ENCODE data around the gene PRKCE.
"Not testable (repeated sequence)": the region's sequence is repeated elsewhere in the genome, so short reads cannot be mapped to it uniquely, and the experiment has no call there.

Gene PRKCE

DNA sequence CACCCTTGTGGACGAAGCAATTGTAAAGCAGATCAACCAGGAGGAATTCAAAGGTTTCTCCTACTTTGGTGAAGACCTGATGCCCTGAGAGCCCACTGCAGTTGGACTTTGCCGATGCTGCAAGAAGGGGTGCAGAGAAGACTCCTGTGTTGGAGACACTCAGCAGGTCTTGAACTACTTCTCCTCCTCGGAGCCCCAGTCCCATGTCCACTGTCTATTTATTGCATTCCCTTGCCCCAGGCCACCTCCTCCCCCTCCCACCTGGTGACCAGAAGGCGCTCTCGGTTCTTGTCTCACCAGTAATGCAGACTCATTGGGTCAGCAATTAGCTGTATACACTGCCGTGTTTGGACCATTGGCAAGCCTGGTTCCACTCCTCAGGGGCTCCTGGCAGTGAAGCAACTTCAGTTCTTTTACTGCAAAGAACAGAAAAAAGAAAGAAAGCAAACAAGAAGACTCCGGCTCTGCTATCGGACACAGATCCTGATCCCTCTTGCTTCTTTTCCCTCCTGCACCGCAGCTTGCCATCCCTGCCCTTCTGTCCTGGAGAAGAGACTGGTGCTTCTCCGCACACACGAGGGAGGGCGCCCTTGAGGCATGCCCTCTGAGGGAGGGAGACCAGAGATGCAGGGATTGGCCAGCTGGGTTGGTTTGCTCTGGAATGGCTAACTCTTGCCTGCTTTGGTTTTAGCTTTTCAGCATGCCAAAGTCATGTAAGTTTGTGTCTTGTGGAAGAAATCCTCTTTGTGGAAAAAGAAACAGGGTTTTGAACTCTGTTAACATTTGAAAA lies 533.5 kb downstream of the PRKCE start:
- peak; percentile 42 for DNase-seq

DNA sequence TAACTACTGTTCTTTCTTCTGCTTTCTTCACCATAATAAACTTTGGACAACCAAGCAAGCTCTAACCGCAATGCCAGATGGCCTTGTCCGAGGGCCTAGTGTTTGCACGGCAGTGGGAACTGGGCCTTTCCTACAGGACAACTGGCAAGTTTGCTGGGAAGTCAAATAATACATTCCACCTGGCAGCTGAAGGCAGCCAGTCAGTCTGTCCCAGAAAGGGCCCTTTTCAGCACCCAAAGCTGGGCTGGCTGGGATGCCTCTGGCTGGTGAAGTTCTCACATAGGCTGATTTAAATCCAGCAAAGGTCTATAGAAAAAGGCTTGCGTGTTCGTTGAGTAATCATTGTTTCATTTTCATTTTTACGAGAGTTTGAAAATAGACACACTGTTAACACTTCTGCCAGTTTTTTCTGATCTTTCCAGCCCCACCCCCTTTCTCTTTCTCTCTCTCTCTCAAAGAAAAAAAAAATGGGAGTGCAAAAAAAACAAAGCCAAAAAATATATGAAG lies 535.7 kb downstream of the PRKCE start:
- peak; percentile 57 for DNase-seq

DNA sequence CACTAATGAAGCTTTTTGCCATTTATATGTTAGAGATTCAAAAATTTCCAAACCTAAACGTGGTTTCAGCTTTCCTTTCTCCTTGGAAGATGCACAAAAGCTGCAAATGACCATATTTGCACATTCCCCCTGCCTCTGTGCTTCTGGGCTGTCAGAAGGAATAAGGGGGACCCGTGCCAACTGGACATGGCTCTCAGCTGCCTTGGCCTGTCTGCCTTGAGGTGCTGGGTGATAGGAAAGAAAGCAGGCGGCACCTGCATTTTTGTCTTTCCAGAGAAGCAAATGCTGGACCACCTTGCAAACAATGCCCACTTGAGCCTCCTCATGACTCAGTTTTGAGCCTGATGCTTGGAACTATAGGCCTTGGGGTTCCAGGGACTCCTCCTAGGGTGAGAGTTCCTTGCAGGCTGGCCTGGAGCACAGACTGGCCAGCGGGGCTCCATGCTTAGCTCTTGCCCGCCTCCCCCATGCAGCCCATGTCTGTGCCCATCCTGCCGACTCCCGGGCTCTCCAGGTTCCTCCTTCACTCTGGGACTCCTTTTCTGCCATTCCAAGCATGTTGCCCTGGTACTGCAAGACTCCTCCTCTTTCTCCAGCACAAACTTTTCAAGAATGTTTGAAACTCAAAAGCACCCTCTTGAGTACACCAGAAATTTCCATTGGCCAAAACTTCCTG lies 536.7 kb downstream of the PRKCE start:
- DNase-seq: peak; percentile 43

DNA sequence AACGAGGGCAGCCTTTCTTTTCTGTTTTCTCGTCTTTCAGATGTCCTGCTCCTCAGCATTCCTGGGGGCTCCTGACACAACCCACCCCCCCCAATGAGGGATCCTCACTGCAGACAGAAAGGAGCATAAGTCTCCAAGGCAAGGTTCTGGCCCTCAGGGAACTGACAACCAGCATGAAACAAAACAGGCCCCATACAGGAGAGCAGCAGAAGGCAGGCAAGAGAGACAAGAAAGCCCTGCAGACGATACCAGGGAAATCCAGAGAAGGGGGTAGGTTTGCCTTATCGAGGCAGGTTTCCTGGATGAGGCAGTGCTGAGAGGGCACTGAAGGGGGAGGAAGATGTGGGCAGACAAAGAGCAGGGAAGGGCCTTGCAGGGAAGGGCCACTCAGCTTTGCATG lies 541.9 kb downstream of the PRKCE start:
- DNase-seq: no peak

DNA sequence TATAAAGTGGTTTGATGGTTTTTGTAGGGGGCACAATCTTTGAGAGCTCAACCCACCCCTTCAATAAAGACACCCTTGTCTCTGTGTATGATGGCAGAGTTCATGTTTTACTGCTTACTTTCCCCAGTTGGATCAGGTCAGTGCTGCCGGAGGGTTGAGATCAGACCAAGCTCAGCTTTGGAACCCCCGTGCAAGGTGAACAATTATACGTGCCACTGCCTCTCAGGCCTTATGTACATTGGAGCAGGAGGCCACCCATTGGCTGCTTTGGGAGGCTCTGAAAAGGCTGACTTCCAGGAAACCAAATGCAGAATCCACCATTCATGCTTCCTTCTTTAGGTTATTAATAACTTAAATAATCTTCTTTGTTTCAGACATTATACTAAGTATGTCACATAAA lies 542.4 kb downstream of the PRKCE start:
- no peak for DNase-seq

DNA sequence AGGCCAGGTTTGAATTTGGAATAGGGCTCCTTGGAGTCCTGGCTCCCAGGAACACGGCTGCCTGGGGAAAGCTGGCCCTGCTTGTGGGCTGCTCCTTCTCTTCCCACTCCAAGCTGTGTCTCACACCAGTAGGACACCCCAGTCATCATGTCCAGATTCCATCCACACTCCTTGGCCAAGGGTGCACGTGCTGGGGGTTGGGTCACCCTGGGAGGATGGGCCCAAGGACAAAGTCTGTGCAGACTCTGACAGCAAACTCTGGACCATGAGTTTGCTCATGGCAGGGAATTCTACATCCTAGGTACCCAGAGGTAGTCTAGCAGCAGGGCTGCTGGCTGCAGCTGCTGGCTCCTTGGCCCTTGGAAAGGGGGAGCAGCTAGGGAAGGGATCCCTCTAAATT lies 543.4 kb downstream of the PRKCE start:
- no peak for DNase-seq

DNA sequence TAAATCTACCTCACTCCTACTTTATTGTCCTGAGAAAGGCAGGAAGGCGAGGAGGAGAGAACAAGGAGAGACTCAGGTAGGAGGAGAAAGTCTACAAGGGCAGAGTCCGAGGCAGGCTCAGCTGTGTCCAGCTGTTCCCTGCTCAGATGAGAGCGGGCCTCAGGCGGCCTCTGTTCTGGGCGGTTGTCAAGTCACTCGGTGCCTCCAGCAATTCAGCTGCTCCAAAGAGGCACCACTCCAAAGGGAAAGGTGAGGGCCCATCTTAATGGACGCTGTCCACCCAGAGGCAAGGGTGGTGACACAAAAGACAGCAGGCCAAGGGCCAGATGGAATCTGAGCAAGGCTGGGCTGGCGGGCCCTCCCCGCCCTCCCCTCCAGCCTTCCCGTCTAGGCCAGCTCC lies 544.3 kb downstream of the PRKCE start:
- no peak for DNase-seq

DNA sequence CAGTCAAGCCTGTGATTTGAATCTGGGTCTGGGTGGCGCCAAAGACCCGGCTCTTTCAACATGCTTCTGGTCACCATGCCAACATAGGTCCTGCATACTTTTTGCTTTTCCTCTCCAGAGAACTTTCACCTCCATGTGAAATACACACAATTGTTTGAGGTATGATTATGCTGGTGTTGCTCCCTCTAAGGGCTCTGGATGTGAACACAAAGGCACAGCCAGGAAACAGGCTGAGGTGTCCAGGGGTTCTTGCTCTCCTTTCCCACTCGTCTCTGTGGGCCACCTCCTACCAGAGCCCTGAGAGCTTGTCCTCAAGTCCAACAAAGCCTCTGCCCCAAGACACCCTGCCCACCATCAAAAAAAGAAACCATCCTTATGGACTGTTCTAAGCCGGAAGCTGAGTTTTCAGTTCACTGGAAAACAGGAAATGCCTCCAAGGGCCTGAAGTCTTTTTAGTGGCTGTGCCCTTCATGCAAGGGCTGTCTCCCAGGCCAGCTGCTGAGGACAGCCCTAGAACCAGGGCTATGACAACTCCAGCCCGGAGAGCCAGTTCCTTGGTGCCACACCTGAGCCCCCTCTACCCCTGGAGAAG lies 545.5 kb downstream of the PRKCE start:
- DNase-seq: no peak

DNA sequence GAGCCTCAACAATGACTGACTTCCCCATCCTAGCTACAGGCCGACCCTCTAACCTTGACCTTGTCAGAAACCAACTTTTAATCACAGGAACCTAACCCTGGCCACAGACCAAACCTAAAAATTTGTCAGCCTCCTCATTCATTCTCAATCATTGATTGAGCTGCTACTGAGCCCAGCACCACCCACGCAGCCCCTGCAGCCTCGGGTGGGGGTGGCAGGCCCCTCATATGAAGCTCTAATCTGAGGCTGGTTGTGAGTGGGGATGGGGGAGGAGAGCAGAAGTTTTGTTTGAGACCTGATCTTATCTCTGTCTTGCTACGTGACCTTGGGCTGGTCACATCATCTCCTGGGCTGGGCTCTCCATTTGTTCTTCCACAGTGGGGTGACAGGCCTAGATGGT lies 546.2 kb downstream of the PRKCE start:
- no peak for DNase-seq

DNA sequence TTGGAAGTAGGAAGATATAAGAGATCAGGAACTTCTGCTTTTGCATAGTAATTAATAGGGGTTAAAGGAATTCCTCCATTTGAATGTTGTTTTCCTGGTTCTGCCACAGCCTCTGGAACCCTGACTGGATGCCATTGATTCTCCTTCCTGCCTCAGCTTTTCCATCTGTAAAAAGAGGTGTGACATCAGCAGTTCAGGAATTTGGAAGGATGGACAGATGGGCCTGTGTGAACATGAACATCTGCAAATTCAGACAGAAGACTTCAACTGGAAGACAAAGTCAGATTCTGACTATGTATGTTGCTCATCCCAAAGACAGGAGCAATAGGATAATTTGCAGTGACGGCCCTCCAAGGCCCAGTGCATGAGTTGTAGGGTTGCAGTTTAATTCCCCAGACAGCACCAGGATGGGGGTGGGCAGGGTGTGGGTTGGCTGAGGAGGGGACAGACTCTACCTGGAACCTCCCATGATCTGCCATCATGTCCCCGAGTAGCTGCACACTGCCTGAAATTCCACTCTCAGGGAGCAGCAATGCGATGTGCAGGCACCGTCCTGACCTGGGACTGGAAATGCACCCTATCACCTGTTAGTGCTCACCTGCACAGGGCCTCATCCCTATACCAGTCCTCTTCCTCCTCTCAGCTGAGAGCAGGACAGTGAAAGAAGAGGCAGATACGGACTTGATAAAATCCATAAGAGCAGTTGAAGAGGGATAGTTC lies 546.8 kb downstream of the PRKCE start:
- DNase-seq: no peak

DNA sequence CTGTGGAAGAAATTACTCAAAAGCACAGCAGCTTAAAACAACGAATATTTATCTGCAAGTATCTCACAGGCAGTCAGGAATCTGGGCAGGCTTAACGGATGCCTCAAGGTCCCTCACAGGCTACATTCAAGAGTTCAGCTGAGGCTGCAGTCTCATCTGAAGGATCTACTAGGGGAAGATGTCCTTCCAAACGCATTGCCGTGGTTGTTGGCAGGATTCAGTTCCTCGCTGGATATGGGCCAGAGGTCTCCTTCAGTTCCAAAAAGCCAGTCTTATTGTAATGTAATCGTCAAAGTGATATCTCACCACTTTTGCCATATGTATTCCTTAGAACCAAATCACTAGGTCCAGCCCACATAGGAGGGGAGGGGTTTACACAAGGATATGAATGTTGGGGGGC lies 547.5 kb downstream of the PRKCE start:
- no peak for DNase-seq

DNA sequence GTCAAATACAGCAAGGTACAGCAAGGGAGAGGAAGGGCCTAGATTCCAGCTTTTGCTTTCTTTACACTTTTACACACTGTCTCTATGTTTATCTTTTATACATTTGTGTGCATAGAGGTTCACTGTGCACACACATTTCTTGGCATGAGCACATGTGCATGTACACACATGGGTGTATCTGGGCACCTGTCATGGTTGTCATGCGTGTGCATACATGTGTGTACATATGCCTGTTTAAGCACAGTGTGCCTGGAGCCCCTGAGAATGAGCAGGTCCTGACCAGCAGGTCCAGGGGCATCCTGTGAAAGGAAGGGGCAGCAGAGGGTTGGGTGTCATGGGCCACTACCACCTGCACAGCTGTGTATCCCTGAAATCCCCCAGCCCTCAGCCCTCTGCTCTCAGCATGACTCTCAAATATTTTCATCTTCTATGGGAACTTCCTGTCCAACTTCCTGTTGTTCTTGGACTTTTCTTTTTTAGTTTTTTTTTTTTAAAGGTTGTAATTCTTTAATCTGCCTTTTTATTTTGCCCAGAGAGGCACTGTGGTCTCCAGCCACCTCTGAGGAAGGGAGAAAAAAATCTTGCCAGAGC lies 548.7 kb downstream of the PRKCE start:
- no peak for DNase-seq

DNA sequence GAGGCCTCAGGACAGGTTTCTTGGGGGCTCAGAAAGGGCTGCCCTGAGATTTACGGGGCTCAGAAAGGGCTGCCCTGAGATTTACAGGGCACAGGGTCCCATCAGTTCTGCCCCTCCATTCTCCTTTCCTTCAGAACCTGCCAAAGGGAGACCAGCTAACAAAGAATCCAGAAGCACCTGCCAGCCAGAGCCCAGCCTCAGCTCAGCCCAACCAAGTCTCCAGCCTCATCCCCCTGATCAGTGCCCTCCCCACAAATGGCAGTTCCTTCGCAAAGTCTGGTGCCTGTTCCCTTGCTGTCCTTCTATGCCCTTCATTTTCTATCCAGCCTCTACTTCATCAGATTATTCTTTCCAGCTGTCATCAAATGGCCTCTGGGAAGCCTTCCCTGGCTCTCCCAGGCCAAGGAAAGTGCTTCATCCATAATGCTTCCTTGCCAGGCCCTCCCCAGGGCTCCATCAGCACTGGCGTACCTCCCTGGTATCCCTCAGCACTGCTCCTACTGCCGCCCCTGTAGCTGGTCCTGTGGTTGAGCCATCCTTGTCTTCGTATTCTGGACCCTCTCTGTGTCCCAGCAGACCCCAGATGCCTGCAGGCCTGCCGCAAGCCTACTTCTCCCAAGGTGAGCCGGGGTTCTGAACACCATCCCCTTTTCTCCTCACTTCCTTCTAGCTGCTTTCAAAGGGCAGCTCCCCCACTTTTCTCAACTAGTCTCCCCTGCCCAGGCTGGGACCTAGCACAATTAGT lies 549.6 kb downstream of the PRKCE start:
- no peak for DNase-seq

DNA sequence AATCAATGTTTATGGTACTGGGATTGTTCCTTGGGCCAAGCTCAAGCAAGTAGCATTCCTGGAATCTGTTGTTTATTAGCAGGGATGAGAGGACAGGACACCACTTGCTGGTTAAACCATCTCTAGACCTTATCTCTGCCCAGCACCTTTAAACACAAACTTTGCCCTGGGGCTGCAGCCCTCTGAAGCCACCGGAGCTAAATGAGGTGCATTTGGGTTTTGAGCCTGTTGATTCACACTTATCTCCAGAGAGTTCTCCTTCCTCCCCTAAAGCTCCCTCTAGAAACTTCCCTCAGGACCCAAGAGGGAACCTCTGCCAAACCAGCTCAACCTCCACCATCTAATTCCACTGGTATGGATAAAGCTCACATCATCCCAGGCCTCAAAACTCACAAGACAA lies 551.0 kb downstream of the PRKCE start:
- DNase-seq: no peak

DNA sequence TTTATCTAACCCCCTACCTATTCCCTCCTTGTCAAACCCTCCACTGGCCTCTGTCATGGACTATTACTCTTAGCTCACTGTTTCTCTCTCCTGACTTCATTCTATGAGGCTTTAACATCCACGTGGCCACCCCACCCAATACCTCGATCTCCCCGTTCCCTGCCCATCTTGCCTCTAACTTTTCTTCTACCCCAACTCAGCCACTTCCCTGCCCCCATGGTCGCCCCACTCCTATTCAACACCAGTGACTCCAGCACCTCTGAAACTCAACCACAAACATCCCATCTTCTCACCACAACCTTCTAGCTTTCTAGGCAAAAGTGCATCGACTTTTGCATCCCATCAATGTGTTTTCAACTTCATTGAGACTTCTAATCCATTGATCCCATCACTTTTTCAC lies 551.5 kb downstream of the PRKCE start:
- DNase-seq: no peak

DNA sequence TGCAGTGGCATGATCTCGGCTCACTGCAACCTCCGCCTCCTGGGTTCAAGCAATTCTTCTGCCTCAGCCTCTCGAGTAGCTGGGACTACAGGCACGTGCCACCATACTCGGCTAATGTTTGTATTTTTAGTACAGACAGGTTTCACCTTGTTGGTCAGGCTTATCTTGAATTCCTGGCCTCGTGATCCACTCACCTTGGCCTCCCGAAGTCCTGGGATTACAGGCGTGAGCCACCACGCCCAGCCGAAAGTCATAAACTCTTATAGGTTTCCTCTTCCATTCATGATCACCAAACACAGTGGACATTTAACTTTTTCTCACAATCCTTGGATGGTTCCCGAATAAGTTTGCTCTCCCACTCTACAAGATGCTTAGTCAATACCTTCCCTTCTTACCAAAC lies 552.2 kb downstream of the PRKCE start:
- not testable (repeated sequence) for DNase-seq

DNA sequence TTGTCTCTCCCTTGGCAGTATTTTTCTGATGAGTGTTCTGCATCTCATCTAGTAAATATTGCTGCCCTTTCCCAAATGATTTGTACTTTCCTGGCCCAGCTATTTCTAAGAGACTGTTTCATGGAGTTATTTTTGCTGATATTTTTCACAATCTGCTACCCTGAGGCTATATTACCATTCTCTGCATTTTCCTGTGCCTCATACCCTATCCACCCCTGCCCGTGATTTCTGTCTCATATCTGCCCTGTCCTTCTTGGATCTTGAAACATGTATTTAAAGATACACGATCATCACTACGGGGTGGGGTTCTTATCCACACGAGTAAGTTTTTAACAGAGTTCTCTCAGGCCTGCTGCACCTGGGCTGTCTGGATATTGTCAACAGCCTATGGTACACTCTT lies 556.1 kb downstream of the PRKCE start:
- no peak for DNase-seq

DNA sequence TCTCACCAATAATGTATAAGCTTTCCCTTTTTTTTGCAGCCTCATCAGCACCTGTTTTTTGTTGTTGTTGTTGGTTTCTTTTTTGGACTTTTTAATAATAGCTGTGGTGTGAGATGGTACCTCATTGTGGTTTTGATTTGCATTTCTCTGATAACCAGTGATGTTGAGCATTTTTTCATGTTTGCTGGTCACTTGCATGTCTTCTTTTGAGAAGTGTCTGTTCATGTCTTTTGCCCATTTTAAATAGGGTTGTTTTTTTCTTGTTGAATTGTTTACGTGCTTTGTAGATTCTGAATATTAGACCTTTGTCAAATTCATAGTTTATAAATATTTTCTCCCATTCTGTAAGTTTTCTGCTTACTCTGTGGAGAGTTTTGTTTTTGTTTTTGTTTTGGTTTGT lies 557.3 kb downstream of the PRKCE start:
- DNase-seq: no peak

DNA sequence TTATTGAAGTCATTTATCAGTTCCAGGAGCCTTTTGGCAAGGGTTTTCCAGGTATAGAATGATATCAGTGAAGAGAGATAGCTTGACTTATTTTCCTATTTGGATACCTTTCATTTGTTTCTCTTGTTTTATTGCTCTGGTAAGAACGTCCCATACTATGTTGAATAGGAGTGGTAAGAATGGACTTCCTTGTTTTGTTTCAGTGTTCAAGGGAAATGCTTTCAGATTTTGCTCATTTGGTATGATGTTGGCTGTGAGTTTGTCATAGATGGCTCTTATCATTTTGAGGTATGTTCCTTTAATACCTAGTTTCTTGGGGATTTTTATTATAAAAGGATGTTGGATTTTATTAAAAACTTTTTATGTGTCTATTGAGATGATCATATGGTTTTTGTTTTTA lies 558.6 kb downstream of the PRKCE start:
- DNase-seq: no peak

DNA sequence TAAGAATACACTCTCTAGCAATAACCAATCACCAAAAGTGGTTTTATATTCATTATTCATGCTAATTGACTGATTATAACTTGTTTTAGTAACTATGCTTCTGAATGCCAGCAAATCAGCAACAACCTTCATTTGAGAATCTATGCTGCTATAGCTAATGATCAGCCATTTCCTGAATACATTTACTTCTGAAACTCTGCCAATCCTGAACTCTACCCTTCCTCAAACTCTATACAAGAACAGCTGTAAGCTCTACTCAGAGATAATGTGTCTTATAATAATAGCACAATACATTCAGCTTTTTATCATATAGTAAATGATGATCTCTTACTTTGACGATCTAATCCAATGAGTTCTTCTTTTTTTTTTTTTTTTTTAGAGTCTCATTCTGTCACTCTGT lies 560.0 kb downstream of the PRKCE start:
- DNase-seq: no peak

DNA sequence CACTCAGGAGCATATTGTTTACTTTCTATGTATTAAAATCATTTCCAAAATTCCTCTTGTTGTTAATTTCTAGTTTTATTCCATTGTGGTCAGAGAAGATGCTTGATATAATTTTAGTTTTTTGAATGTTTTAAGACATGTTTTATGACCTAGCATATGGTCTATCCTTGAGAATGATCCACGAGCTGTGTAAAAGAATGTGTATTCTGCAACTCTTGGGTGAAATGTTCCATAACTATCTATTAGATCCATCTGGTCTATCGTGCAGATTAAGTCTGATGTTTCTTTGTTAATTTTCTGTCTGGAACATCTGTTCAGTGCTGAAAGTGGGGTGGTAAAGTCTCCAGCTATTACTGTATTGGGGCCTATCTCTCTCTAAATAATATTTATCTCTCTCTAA lies 562.4 kb downstream of the PRKCE start:
- DNase-seq: no peak

DNA sequence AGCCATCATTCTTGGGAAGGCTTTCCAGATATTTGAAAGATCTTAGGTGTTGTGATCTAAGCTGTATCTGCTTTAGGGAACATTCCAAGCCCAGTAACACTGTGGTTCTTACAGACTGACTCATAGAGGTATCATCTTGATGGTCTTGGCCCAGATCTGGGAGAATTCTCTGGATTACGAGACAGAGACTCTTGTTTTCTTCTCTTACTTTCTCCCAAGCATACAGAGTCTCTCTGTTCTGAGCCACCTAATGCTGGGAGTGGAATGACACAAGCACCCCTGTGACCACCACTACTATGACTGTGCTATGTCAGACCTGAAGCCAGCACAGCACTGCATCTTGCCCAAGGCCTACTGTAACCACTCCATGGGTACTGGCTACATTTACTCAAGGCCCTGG lies 564.7 kb downstream of the PRKCE start:
- no peak for DNase-seq

Measured in activated CD8-positive, alpha-beta memory T cell treated with anti-CD3 and anti-CD28 coated beads, Interleukin-2, amount 50 U/mL, for 48 hours (primary cell).